KMS-11 (cell line): ENCODE results near the gene TIFAB.

Experiments used
- H2AFZ ChIP-seq: fragments of 200-600 bp; sonication (generic); 2 replicates; pipeline ENCODE4 v1.6.1; 2016; ENCODE audit warnings: antibody characterized with exemption, mixed run types, low read depth
- H3K27ac ChIP-seq: fragments of 200-600 bp; sonication (generic); 2 replicates; pipeline ENCODE4 v1.6.1; 2016; ENCODE audit warnings: mild to moderate bottlenecking, mixed run types
- H3K27me3 ChIP-seq: fragments of 200-600 bp; sonication (generic); 2 replicates; pipeline ENCODE4 v1.6.1; 2017; ENCODE audit warnings: mild to moderate bottlenecking, low read depth, mixed run types, moderate library complexity; ENCODE audit not compliant: insufficient read depth
- H3K36me3 ChIP-seq: fragments of 200-600 bp; sonication (generic); 2 replicates; pipeline ENCODE4 v1.6.1; 2017; ENCODE audit warnings: mild to moderate bottlenecking, mixed run types; ENCODE audit not compliant: insufficient read depth
- H3K4me1 ChIP-seq: fragments of 200-600 bp; sonication (generic); 2 replicates; pipeline ENCODE4 v1.6.1; 2016; ENCODE audit warnings: mild to moderate bottlenecking, low read depth, mixed run types; ENCODE audit not compliant: poor library complexity, severe bottlenecking
- H3K4me2 ChIP-seq: fragments of 200-600 bp; sonication (generic); 2 replicates; pipeline ENCODE4 v1.7.0; 2016; ENCODE audit warnings: mild to moderate bottlenecking, mixed run types
- H3K4me3 ChIP-seq: fragments of 200-600 bp; sonication (generic); IDR thresholded peaks from 2 replicates; pipeline ENCODE4 v1.6.1; 2017; ENCODE audit warnings: low read depth, low read length, mixed read lengths; ENCODE audit not compliant: insufficient read depth
- H3K79me2 ChIP-seq: fragments of 200-600 bp; sonication (generic); 2 replicates; pipeline ENCODE4 v1.6.1; 2016; ENCODE audit warnings: low read depth, mixed run types; ENCODE audit not compliant: insufficient read depth
- H3K9ac ChIP-seq: fragments of 200-600 bp; sonication (generic); 2 replicates; pipeline ENCODE4 v1.6.1; 2016; ENCODE audit warnings: mild to moderate bottlenecking, mixed run types
- H4K20me1 ChIP-seq: fragments of 200-600 bp; sonication (generic); 2 replicates; pipeline ENCODE4 v1.6.1; 2016; ENCODE audit warnings: mild to moderate bottlenecking, mixed run types; ENCODE audit not compliant: insufficient read depth
- TF ChIP-seq, protein P1 (sequence below): fragments of 200-600 bp; sonication (generic); conservative IDR thresholded peaks from 2 replicates; pipeline ENCODE4 v1.6.1; 2017; ENCODE audit warnings: low read depth, mild to moderate bottlenecking, antibody characterized with exemption, low read length, moderate library complexity, mixed read lengths

TIFAB gene

DNA sequence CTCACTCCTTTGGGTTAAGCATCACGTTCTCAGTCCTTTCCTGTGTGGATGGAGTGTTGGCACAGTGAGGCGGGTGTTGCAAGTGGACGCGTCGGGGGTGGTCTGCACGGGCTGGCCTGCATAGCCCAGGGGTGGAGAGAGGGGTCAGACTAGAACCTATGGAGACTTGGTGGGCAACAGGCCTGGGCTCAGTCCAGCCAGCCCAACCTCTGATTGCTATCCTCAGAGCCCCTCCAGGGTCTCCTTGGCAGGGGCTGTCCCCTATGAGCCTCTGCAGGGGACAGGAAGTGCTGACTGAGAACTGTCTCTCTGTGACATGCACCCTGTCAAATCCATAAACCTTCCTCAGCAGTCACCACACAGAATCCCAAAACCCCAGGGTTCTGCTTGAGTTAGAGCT is 7.3 kb downstream of the TIFAB start:
- Histone ChIP-seq H3K4me3 (no peak overlapping the region), H3K79me2 (no peaks in the 10 kb centered on the region), H3K27ac (no peak overlapping the region), H3K9ac (no peak overlapping the region), H3K27me3 (no peaks in the 10 kb centered on the region), H4K20me1 (no peaks in the 10 kb centered on the region), H3K36me3 (no peaks in the 10 kb centered on the region), H3K4me1 (no peaks in the 10 kb centered on the region), H2AFZ (no peak overlapping the region), H3K4me2 (no peak overlapping the region)
- TF ChIP-seq, protein P1, sequence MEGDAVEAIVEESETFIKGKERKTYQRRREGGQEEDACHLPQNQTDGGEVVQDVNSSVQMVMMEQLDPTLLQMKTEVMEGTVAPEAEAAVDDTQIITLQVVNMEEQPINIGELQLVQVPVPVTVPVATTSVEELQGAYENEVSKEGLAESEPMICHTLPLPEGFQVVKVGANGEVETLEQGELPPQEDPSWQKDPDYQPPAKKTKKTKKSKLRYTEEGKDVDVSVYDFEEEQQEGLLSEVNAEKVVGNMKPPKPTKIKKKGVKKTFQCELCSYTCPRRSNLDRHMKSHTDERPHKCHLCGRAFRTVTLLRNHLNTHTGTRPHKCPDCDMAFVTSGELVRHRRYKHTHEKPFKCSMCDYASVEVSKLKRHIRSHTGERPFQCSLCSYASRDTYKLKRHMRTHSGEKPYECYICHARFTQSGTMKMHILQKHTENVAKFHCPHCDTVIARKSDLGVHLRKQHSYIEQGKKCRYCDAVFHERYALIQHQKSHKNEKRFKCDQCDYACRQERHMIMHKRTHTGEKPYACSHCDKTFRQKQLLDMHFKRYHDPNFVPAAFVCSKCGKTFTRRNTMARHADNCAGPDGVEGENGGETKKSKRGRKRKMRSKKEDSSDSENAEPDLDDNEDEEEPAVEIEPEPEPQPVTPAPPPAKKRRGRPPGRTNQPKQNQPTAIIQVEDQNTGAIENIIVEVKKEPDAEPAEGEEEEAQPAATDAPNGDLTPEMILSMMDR: no peak

GRCh38 chr5:135444360-135444759 is 7.8 kb downstream of the TIFAB start:
- Histone ChIP-seq H3K79me2 (no peaks in the 10 kb centered on the region), H3K36me3 (no peaks in the 10 kb centered on the region), H3K4me3 (no peak overlapping the region), H3K4me2 (no peak overlapping the region), H2AFZ (no peak overlapping the region), H3K27ac (no peak overlapping the region), H3K27me3 (no peaks in the 10 kb centered on the region), H3K4me1 (no peaks in the 10 kb centered on the region), H4K20me1 (no peaks in the 10 kb centered on the region), H3K9ac (no peak overlapping the region)
- TF ChIP-seq, protein P1: no peak

DNA sequence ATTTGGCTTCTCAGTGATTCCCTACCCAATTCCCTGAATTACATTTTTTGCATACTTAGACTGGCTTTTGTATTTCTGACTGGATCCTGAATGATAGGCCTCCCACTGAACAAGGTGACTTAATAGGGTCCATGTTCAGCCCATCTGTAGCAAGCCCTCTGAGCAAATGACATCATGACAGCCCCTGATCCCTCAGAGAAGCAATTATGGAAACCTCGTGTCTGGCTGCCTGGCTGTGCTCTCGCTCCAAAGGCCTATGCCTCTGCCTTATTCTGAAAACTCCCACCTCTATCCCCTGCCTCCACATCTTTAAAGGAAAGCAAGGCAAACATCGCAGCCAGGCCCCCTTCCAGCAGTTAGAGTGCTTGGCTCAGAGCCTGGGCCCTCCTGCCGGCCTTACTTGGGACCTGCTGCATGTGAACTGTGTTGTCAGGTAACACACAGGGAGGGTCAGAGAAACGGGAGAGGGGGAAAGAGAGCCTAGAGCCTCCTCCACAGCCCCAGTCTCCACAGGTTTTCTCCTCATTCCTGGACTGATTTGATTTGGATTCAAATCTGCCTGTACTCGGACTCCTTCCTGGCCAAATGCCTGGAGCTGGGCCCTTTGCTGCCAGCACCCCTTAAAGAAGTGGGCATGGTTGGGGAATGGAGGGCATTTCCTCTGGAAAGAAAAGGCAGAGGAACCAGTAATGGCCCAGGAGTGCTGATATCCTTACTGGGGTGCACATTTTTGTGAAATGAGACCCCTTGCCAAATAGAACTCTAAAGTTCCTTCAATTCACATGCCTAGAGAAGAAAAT is 8.8 kb downstream of the TIFAB start:
- Histone ChIP-seq H3K36me3 (no peaks in the 10 kb centered on the region), H3K79me2 (no peaks in the 10 kb centered on the region), H3K4me1 (no peaks in the 10 kb centered on the region), H3K4me3 (no peak overlapping the region), H3K27me3 (no peaks in the 10 kb centered on the region), H3K27ac (no peak overlapping the region), H4K20me1 (no peaks in the 10 kb centered on the region), H3K4me2 (no peak overlapping the region), H2AFZ (no peak overlapping the region), H3K9ac (no peak overlapping the region)
- TF ChIP-seq, protein P1: no peak

- no peaks in the 10 kb centered on the region for H4K20me1 ChIP-seq
- H3K27me3 ChIP-seq: no peaks in the 10 kb centered on the region
- H2AFZ ChIP-seq: no peak overlapping the region
- H3K9ac ChIP-seq: no peak overlapping the region
- no peaks in the 10 kb centered on the region for H3K79me2 ChIP-seq
- no peaks in the 10 kb centered on the region for H3K36me3 ChIP-seq
- TF ChIP-seq, protein P1: no peak
- no peak overlapping the region for H3K27ac ChIP-seq
- H3K4me3 ChIP-seq: no peak overlapping the region
- no peak overlapping the region for H3K4me2 ChIP-seq
- H3K4me1 ChIP-seq: no peaks in the 10 kb centered on the region
Observed at GRCh38 chr5:135442431-135443160, 9.6 kb downstream of the TIFAB start.
